Astrocyte (in vitro differentiated cells and primary cell): ENCODE data around the gene PPP2R5E. TPM values are rescaled to one million over a fixed set of nuclear protein-coding genes. Genes with fewer than 3 reads are reported as not detected.

ENCODE experiments used
- DNase-seq: peaks from one replicate; pipeline ENCODE4 v3.0.0-alpha.2; 2010; ENCODE audit warnings: low read depth
- FAIRE-seq: peaks from 2 replicates; lab custom pipeline; 2011; peaks lifted over from hg19 to GRCh38; lab: Jason Lieb, UNC
- H2AFZ ChIP-seq: 2 replicates; pipeline ENCODE4 v1.6.0; 2012; ENCODE audit warnings: low read depth, low read length, inconsistent platforms
- H3K27ac ChIP-seq: 2 replicates; pipeline ENCODE4 v1.5.1; 2011; ENCODE audit warnings: low read depth, low read length, inconsistent platforms
- H3K27me3 ChIP-seq: 2 replicates; pipeline ENCODE4 v1.6.0; 2011; ENCODE audit warnings: low read length, inconsistent platforms; ENCODE audit not compliant: insufficient read depth
- H3K36me3 ChIP-seq: 2 replicates; pipeline ENCODE4 v1.5.1; 2011; ENCODE audit warnings: low read length, inconsistent platforms; ENCODE audit not compliant: insufficient read depth
- H3K4me1 ChIP-seq: 2 replicates; pipeline ENCODE4 v1.5.1; 2011; ENCODE audit warnings: low read length, inconsistent platforms; ENCODE audit not compliant: insufficient read depth
- H3K4me2 ChIP-seq: 2 replicates; pipeline ENCODE4 v1.6.0; 2012; ENCODE audit warnings: low read length, inconsistent platforms
- H3K4me3 ChIP-seq: 2 replicates; pipeline ENCODE4 v1.5.1; 2011; ENCODE audit warnings: low read depth, mild to moderate bottlenecking, low read length, inconsistent platforms; ENCODE audit not compliant: insufficient read depth
- H3K79me2 ChIP-seq: 2 replicates; pipeline ENCODE4 v1.6.0; 2012; ENCODE audit warnings: mild to moderate bottlenecking, low read length, inconsistent platforms; ENCODE audit not compliant: insufficient read depth
- H3K9ac ChIP-seq: 2 replicates; pipeline ENCODE4 v1.6.0; 2012; ENCODE audit warnings: mild to moderate bottlenecking, low read length, inconsistent platforms
- H3K9me3 ChIP-seq: 2 replicates; pipeline ENCODE4 v1.5.1; 2012; ENCODE audit warnings: low read depth, mild to moderate bottlenecking, low read length, inconsistent platforms; ENCODE audit not compliant: insufficient read depth
- H4K20me1 ChIP-seq: 2 replicates; pipeline ENCODE4 v1.6.0; 2012; ENCODE audit warnings: low read length, inconsistent platforms; ENCODE audit not compliant: insufficient read depth
- H3K27ac Mint-ChIP-seq: one replicate; pipeline ENCODE4 v1.8.0; 2021; ENCODE audit warnings: mild to moderate bottlenecking, mixed read lengths; ENCODE audit not compliant: unreplicated experiment
- H3K27me3 Mint-ChIP-seq: one replicate; pipeline ENCODE4 v1.8.0; 2021; ENCODE audit warnings: low read depth, mixed read lengths; ENCODE audit not compliant: unreplicated experiment
- H3K36me3 Mint-ChIP-seq: one replicate; pipeline ENCODE4 v1.8.0; 2021; ENCODE audit warnings: low read depth, mixed read lengths; ENCODE audit not compliant: unreplicated experiment
- H3K4me1 Mint-ChIP-seq: one replicate; pipeline ENCODE4 v1.8.0; 2021; ENCODE audit warnings: low read depth, mixed read lengths; ENCODE audit not compliant: unreplicated experiment
- H3K4me3 Mint-ChIP-seq: one replicate; pipeline ENCODE4 v1.8.0; 2021; ENCODE audit warnings: mild to moderate bottlenecking, moderate library complexity, mixed read lengths; ENCODE audit not compliant: unreplicated experiment
- H3K9me3 Mint-ChIP-seq: one replicate; pipeline ENCODE4 v1.8.0; 2021; ENCODE audit warnings: mild to moderate bottlenecking, mixed read lengths; ENCODE audit not compliant: unreplicated experiment
- EZH2 ChIP-seq: IDR thresholded peaks from 2 replicates; pipeline ENCODE4 v1.6.1; 2012; ENCODE audit warnings: mild to moderate bottlenecking, low read length, inconsistent platforms; ENCODE audit not compliant: insufficient read depth
- total RNA-seq: library from RNA; stranded (reverse); gene quantifications from 2 replicates; pipeline ENCODE4 v1.2.1, GENCODE V29; 2021
- TF ChIP-seq, protein P1 (sequence below): IDR thresholded peaks from 2 replicates; pipeline ENCODE4 v1.5.1; 2011; ENCODE audit warnings: low read depth, mild to moderate bottlenecking, inconsistent platforms, low read length, moderate library complexity; ENCODE audit not compliant: insufficient read depth

PPP2R5E gene
- total RNA-seq, 1 donor from 2014 or later, result 69.3 TPM

- DNase-seq, result no peak
- H3K4me3 ChIP-seq, result no peak overlapping the region
- no peak overlapping the region for H3K27ac Mint-ChIP-seq
- no peak for FAIRE-seq
- no peak for TF ChIP-seq EZH2
- TF ChIP-seq, protein P1, sequence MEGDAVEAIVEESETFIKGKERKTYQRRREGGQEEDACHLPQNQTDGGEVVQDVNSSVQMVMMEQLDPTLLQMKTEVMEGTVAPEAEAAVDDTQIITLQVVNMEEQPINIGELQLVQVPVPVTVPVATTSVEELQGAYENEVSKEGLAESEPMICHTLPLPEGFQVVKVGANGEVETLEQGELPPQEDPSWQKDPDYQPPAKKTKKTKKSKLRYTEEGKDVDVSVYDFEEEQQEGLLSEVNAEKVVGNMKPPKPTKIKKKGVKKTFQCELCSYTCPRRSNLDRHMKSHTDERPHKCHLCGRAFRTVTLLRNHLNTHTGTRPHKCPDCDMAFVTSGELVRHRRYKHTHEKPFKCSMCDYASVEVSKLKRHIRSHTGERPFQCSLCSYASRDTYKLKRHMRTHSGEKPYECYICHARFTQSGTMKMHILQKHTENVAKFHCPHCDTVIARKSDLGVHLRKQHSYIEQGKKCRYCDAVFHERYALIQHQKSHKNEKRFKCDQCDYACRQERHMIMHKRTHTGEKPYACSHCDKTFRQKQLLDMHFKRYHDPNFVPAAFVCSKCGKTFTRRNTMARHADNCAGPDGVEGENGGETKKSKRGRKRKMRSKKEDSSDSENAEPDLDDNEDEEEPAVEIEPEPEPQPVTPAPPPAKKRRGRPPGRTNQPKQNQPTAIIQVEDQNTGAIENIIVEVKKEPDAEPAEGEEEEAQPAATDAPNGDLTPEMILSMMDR, result no peak
- H3K4me1 ChIP-seq, result no peaks in the 10 kb centered on the region
- no peak overlapping the region for H2AFZ ChIP-seq
- no peaks in the 10 kb centered on the region for H3K27me3 ChIP-seq
- no peak overlapping the region for H3K27ac ChIP-seq
- no peak overlapping the region for H3K9ac ChIP-seq
- peaks cover 3% of the 10 kb centered on the region for H3K36me3 Mint-ChIP-seq
- no peaks in the 10 kb centered on the region for H3K4me1 Mint-ChIP-seq
- H3K36me3 ChIP-seq, result no peaks in the 10 kb centered on the region
- H3K4me3 Mint-ChIP-seq, result no peak overlapping the region
- no peaks in the 10 kb centered on the region for H3K79me2 ChIP-seq
- H4K20me1 ChIP-seq, result no peaks in the 10 kb centered on the region
- no peak overlapping the region for H3K4me2 ChIP-seq
- H3K9me3 ChIP-seq, result no peaks in the 10 kb centered on the region
- H3K9me3 Mint-ChIP-seq, result peaks cover 3% of the 10 kb centered on the region
- H3K27me3 Mint-ChIP-seq, result no peaks in the 10 kb centered on the region
Observed at GRCh38 chr14:63361790-63362189, 181.4 kb downstream of the PPP2R5E start.

DNA sequence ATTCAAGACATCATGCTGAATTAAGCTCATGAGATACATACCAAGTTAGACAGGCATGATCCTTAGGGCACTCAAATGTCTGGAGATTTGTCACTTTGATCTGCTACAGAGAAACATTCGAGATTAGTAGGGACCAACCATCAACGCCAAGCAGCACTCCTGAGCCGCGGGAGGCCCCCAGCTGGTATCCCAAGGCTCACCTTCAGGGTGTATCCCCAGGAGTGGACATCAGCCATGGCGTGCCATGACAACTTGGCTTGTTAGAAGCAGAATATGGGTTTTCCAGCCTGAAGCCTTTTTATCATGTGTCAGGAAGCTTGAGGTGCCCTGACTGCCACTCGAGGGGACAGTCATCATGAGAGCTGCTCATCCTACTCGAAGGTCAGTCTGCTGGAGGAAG lies 185.3 kb downstream of the PPP2R5E start:
- Histone ChIP-seq H3K9ac (no peak overlapping the region), H4K20me1 (no peaks in the 10 kb centered on the region), H3K4me3 (no peak overlapping the region), H3K4me2 (no peak overlapping the region), H3K36me3 (no peaks in the 10 kb centered on the region), H3K79me2 (no peaks in the 10 kb centered on the region), H3K9me3 (no peaks in the 10 kb centered on the region), H3K4me1 (no peaks in the 10 kb centered on the region), H3K27me3 (no peaks in the 10 kb centered on the region), H3K27ac (no peak overlapping the region), H2AFZ (no peak overlapping the region)
- Mint-ChIP-seq H3K9me3 (no peaks in the 10 kb centered on the region), H3K27me3 (peaks cover 10% of the 10 kb centered on the region), H3K4me1 (no peaks in the 10 kb centered on the region), H3K4me3 (no peak overlapping the region), H3K27ac (no peak overlapping the region), H3K36me3 (no peaks in the 10 kb centered on the region)
- no peak for TF ChIP-seq EZH2
- TF ChIP-seq, protein P1, result no peak
- DNase-seq (no peak), FAIRE-seq (no peak)

DNA sequence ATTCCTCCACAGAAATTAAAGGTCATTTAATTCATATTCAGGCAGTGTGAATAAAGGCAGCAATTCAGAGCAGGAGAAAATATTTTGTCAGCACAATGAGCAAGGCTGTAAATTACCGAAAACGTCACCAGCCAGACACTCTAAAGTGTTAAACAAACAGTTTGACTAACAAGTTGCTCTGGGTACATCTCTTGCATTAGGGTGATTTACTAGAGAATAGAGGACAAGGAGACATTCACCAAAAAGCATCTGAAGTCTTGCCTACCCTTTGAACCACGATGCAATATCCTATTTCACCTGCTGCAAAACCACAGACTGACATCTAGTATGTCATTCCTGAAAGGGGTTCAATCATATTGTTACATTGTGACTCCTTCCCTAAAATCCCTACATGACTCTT lies 197.4 kb downstream of the PPP2R5E start:
- no peaks in the 10 kb centered on the region for H3K36me3 ChIP-seq
- no peak for FAIRE-seq
- H3K9me3 ChIP-seq, result no peaks in the 10 kb centered on the region
- H3K4me2 ChIP-seq, result no peak overlapping the region
- DNase-seq, result no peak
- H3K4me3 Mint-ChIP-seq, result no peak overlapping the region
- TF ChIP-seq, protein P1, result no peak
- no peak for TF ChIP-seq EZH2
- no peaks in the 10 kb centered on the region for H3K27me3 ChIP-seq
- no peaks in the 10 kb centered on the region for H3K79me2 ChIP-seq
- H3K9me3 Mint-ChIP-seq, result no peaks in the 10 kb centered on the region
- H3K27me3 Mint-ChIP-seq, result peaks cover 1% of the 10 kb centered on the region
- peaks cover 2% of the 10 kb centered on the region for H3K36me3 Mint-ChIP-seq
- no peaks in the 10 kb centered on the region for H4K20me1 ChIP-seq
- no peak overlapping the region for H3K4me3 ChIP-seq
- H3K27ac ChIP-seq, result no peak overlapping the region
- H3K4me1 Mint-ChIP-seq, result no peaks in the 10 kb centered on the region
- no peak overlapping the region for H3K9ac ChIP-seq
- H2AFZ ChIP-seq, result no peak overlapping the region
- no peak overlapping the region for H3K27ac Mint-ChIP-seq
- peaks cover 4% of the 10 kb centered on the region for H3K4me1 ChIP-seq
